Raji (cell line): ENCODE measurements around the gene AFAP1L1.

ENCODE experiments used
- POLR2A ChIP-seq: IDR thresholded peaks from 2 replicates; pipeline ENCODE4 v1.6.1; 2011; ENCODE audit warnings: low read depth, low read length, control low read depth; ENCODE audit not compliant: insufficient read depth

AFAP1L1 gene

DNA sequence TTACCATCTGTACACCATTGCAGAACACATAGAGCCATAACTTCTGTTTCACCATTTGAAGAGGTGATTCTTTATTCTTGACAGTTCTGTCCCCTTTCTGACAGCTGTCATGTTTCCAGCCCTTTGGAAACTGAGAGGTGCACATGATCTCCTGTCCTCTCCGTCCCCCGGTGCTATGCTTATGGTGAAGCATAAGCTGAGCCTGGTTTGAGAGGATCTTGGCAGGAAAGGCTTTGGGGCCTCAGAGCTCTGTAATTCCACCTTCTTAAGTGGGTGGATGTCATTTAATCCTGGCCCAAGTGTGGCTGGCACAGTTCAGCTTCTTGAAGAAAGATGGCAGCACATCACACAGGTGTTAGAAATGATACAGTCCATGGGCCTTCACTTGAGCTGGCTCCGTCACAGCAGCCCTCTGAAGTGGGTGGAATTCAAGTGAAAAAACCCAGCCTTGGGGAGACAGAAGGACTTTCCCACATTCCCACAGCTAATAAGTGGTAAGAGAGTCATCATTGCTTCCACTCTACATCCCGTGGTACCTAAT lies 43.0 kb downstream of the AFAP1L1 start:
- TF ChIP-seq POLR2A = no peak

DNA sequence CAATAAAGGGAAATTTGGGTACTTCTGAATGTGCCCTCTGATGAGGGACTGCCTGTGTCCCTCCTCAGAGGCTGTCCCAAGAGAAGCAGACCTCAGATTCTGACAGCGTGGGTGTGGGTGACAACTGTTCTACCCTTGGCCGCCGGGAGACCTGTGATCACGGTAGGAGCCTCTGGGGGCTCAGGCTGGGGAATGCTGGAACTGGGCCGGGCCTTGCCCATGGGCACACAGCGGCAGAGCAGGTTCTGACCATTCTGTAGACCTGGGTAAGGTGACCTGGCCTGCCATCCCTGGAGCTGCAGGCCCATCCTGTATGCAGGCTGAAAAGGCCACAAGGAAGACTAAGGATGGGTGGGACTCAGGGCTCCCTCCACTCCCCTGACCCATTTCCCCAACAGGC lies 44.1 kb downstream of the AFAP1L1 start:
- TF ChIP-seq POLR2A = no peak

DNA sequence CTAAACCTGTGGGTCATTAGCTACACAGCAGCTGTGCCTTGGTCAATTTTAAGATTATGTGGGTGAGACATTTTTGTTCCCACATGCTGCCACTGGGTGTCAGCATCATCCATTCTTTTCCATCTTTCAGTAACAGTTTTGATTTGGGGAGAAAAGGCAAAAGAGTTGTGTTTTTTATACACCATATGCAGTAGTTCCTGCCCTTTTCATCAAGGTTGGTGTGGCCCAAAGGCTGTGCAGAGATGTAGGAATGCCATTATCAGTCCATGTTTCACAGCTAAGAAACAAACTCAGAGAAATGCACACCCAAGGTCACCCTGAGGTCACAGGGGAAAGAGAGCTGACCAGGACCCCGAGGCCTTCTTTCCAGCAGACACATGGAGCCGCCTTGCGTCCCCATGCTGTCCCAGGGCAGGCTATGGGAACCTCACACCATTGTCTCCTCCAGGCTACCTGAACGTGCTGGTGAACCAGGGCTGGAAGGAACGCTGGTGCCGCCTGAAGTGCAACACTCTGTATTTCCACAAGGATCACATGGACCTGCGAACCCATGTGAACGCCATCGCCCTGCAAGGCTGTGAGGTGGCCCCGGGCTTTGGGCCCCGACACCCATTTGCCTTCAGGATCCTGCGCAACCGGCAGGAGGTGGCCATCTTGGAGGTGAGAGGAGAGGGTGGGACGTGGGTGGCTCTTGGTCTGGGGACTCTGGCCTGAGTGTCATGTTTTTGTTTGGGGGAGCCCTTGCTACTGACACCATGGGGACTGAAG lies 45.8 kb downstream of the AFAP1L1 start:
- no peak for TF ChIP-seq POLR2A

DNA sequence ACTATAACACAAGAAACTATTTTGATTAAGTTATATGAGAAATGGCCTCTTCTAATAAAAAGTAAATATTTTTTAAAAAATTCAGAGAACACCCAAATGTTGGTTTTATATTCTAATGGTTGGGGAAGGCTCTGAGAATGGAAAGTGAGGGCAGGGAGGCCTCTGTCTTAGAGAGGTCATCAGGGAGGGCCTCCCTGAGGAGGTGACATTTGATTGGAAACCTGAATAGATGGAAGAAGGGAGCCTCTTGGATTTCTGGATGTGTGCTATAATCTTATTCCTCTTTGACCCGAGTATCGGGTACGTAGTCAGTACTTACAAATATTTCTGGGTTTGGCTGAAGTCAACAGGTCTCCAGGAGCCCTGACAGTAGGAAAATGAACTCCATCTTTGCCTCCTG lies 47.5 kb downstream of the AFAP1L1 start:
- TF ChIP-seq POLR2A = no peak

DNA sequence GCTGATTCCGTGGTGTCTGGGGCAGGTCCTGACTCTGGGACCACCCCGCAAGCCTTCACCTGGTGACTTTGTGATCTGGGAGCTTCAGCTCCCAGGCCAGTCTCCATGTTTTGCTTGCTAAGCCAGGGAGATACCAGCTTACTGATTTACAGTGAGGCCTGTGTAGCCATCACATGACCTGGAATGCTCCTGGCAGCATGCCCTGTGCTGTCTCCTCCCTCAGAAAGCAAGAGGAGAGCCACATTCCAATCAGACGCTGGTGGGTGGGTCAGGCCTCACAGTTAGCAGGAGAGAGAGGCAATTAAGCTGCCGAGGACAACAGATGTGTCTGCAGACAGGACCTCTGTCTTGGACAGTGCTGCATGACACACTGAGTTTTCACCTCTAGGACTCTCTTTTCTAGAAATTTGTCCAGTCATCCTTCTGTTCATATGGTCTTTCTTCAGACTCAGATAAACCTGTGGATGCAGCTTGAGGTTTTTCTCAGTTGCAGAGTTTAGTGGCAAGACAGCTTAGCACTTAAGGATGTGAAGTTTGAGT lies 49.2 kb downstream of the AFAP1L1 start:
- no peak for TF ChIP-seq POLR2A

DNA sequence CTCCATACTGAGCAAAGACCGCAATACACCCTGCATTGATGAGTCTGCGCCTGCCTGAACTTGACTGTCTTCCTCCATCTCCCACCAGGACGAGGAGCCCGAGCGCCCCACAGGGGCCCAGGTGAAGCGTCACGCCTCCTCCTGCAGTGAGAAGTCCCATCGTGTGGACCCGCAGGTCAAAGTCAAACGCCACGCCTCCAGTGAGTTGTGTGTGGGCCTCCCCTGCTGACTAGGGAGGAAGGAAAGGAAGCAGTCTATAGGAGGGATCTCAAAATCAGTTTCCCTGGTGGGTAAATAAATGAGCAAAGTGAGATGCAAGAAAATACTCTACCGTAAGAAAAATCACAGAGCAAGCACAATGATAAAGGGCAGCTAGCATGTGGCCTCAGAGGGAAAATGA lies 50.9 kb downstream of the AFAP1L1 start:
- TF ChIP-seq POLR2A = no peak

DNA sequence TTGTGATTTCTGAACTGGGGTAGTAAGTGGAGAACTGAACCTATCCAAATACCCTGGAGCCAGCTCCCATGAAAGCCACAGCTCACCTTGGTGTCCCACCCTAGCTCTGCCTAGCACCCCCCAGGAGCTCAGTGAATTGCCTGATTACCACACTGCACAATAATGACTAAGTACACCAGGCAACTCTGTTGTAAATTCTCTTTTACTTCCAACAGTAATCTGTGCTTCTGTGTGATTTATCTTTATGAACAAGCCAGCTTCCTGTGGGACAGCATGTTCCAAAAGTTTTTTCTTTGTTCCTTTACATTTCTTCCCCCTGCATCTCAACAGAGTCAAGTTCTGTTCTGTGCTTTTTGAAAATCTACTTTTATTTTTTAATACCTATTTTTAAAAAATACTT lies 51.6 kb downstream of the AFAP1L1 start:
- no peak for TF ChIP-seq POLR2A

DNA sequence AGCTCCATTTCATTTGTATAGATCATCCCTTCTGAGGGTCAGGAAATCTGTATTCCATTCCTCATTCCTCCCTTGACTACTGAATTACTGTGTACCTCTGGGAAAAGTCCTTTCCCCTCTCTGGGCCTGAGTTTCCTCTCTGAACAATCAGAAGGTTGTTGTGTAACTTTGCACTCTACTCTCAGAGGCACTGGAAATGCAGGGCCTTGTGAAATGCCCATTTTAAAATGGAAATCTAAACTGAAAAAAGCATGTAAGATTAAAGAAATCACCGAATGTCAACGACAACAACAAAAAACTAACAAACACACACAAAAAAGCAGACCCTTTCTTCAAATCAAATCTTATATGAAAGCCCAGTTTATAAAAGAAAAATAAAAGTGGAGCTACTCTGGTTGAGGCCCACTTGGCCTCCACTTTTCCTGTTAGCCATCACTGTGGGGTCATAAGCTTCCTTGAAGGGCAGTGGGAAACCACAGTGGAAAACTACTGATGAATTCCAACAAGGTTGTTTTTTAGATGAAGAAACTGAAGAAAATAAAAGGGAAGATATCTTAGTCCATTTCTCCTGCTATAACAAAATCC lies 52.1 kb downstream of the AFAP1L1 start:
- TF ChIP-seq POLR2A = no peak

DNA sequence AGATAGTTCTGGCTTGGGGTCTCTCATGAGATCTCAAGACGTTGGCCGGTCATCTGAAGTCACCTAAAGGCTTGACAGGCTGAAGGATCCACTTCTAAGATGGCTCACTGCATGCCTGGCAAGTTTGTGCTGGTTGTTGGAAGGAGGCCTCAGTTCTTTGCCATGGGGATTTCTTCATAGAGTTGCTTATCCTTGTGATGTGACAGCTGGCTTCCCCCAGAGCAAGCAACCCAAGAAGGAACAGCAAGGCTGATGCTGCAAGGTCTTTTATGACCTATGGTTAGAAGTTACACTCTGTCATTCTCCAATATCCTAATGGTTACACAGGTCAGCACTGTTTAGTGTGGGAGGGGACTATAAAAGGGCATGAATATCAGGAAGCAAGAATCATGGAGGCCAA lies 53.0 kb downstream of the AFAP1L1 start:
- no peak for TF ChIP-seq POLR2A

DNA sequence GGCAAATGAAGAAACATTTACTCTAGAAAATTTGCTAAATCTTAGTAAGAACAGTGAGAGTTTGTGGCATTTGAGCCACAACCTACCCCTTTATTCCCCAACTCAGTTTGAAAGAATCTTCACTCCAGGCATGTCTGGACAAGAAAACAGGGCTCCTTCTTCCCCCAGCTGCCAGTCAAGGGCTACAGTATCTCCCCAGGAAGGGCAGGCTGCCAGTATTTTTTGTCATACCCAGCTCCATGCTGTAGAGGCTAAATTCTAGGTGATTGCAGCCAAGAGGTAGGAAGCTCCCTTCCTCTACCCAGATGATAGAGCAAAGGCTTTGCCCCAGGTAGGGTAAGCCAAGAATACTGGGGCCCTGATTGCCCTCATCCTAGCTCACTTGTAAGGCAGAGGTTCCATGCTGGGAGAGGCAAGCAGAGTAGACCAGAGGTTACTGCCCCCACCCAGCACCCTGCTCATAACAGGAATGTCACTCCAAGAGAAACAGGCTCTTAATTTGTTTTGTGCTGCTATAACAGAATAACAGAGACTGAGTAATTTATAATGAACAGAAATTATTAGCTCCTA lies 53.6 kb downstream of the AFAP1L1 start:
- TF ChIP-seq POLR2A = no peak

DNA sequence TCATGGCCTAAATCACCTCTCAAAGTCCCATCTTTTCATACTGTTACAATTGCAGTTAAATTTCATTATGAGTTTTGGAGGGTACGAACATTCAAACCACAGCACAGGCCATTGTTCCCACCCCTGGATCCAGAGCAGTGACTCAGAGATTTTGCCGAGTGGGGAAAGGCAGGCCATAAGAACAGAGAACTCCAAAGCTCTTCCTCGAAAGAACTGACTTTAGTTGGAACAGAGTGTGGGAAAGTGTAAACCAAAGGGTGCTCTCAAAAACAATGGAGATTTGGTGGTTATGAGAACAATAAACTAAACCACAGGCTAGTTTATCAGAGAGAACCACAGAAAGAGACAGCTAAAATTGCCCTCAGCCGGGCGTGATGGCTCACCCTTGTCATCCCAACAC lies 54.2 kb downstream of the AFAP1L1 start:
- TF ChIP-seq POLR2A = no peak

DNA sequence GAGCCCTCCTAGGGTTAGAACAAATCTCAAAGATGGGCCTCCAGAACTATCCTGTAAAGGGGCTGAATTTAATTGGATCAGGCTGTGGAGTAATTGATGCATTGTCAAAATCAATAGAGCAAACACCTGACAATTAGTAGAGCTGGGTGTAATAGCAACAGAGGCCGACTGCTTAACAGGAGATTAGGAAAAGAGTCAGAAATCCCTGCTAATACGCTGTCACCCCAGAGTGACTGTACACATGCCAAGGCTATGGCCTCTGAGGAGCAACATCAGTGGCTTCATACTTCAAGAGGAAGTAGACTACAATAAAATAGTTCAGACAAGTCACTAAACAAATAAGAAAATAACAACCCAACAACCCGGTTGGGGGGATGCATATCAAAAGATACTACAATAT lies 55.0 kb downstream of the AFAP1L1 start:
- no peak for TF ChIP-seq POLR2A

DNA sequence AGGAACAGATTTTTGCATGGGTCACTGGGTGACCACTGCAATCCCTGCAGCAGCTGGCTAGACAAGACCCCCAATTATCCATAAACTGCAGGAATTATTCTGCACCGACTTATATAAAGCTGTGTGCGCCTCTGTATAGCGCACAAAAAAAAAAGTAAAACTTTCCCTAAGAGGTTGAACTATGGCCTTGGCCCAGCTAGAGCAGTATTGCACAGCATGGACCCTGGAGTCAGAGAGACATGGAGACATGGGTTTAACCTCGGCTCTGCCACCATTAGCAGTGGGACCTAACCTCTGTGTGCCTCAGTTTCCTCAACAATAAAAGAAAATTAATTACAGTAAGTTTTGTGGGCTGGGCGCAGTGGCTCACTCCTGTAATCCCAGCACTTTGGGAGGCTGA lies 56.5 kb downstream of the AFAP1L1 start:
- no peak for TF ChIP-seq POLR2A

DNA sequence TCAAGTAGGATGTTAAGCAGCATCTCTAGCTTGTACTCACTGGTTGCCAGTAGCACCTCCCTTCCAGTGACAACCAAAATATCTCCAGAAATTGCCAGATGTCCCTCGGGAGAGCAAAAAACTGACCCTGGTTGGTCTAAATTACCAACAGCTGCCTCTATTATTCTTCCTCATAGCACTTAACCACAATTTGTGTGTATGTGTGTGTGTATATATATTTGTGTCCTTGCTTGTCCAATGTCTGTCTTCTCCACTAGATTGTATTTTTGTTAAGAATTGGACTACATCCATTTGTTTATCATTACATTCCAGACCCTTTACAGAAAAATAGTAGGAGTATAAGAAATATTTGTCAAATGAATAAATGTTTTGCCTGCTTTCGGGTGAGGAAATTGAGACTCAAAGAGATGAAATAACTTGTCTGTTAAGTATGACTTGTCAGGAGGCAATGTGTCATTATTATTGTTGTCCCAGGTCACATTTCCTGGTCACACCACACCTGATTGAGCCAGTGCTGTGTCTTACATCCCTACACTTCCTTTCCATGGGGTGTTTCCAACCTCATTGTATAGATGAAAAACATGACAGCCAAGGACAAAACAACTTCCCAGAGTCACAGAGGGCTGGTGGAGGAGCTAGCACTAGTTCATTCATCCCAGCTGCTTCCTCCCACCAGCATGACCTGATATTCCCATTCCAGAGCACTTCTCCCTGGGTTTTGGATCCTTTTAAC lies 62.2 kb downstream of the AFAP1L1 start:
- TF ChIP-seq POLR2A = no peak

DNA sequence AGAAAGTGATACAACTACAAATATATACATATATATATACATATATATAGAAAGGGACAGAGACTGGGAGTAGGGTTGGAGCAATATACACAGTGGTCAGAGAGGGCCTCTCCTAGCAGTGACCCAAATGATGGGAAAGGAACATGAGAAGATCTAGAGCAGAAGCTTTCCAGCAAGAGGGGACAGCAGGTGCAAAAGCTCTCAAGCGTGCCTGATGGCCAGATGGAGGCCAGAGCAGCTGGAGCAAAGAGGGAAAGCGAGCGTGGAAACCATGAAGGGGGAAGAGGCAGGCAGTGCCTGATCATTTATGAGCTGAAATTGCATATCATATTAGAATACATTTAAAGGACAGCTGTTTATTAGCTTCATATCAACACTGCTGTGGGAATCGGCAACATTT lies 66.1 kb downstream of the AFAP1L1 start:
- TF ChIP-seq POLR2A = no peak
